Esophagus muscularis mucosa (tissue), 4 donors: Measurements from ENCODE around the gene PP2D1. TPM values are rescaled to one million over a fixed set of nuclear protein-coding genes. Genes with fewer than 3 reads are reported as not detected.

Experiments used
- DNase-seq: peaks from one replicate; pipeline ENCODE4 v3.0.0-alpha.2; 2017; ENCODE audit errors: extremely low spot score
- H3K27ac ChIP-seq, 4 donors: fragments of 200-600 bp; sonication (generic); replicated peaks in 1 of 4; 1 replicate in 3 of 4; 2 replicates in 1 of 4; pipeline ENCODE4 v1.5.1; 2016 to 2019; ENCODE audit warnings: mild to moderate bottlenecking in 1 of 4
- H3K27me3 ChIP-seq, 4 donors: fragments of 200-600 bp; sonication (generic); one replicate each; pipeline versions ENCODE4 v1.5.1 to v1.6.0; 2016 to 2019
- H3K36me3 ChIP-seq, 4 donors: fragments of 200-600 bp; sonication (generic); one replicate each; pipeline ENCODE4 v1.5.1; 2016 to 2019
- H3K4me1 ChIP-seq, 4 donors: fragments of 200-600 bp; sonication (generic); one replicate each; pipeline ENCODE4 v1.5.1; 2016 to 2019
- H3K4me3 ChIP-seq, 4 donors: fragments of 200-600 bp; sonication (generic); 1 replicate in 2 of 4; 2 replicates in 2 of 4; pipeline ENCODE4 v1.5.1; 2016 to 2019; ENCODE audit warnings: mild to moderate bottlenecking in 4 of 4, moderate library complexity in 1 of 4
- H3K9me3 ChIP-seq, 4 donors: fragments of 200-600 bp; sonication (generic); 1 replicate in 3 of 4; 2 replicates in 1 of 4; pipeline ENCODE4 v1.5.1; 2016 to 2019
- EP300 ChIP-seq: sonication (generic); formaldehyde crosslinking; IDR thresholded peaks from one replicate; pipeline ENCODE4 v1.6.1; 2017; ENCODE audit warnings: antibody characterized with exemption
- POLR2A ChIP-seq: fragments of 450-650 bp; IDR thresholded peaks from one replicate; pipeline ENCODE4 v1.6.1; 2017; ENCODE audit warnings: antibody characterized with exemption, moderate library complexity, mild to moderate bottlenecking, low read depth
- POLR2AphosphoS5 ChIP-seq, 2 donors: sonication (generic); formaldehyde crosslinking; IDR thresholded peaks; one replicate each; pipeline ENCODE4 v1.6.1; 2017; ENCODE audit warnings: antibody characterized with exemption in 2 of 2
- WGBS: methylation state at CpG from one replicate; pipeline ENCODE4 v1.1.5; 2018; 5-methylcytosine and 5-hydroxymethylcytosine counted together
- intact Hi-C: fragments of 100-400 bp; cut with DNase I; formaldehyde crosslinking; loops from one replicate; pipeline ENCODE4 v1.15.1; 2023
- total RNA-seq, 4 donors: library from RNA; depleted of rRNA; stranded (reverse); fragments of >200 nt; gene quantifications; one replicate each; pipeline versions ENCODE4 v1.1.0 to v1.2.1, GENCODE V29; 2016
- TF ChIP-seq, protein P1 (sequence below), 3 experiments: fragments of 200-600 bp in 2 of 3; fragments of 450-650 bp in 1 of 3; sonication (generic) in 2 of 3; IDR thresholded peaks; one replicate each; pipeline ENCODE4 v1.5.1; 2017 to 2019; ENCODE audit warnings: antibody characterized with exemption in 3 of 3, mild to moderate bottlenecking in 2 of 3, moderate library complexity in 1 of 3

The PP2D1 gene
- total RNA-seq, 4 donors from 2014 or later, result not detected

DNA sequence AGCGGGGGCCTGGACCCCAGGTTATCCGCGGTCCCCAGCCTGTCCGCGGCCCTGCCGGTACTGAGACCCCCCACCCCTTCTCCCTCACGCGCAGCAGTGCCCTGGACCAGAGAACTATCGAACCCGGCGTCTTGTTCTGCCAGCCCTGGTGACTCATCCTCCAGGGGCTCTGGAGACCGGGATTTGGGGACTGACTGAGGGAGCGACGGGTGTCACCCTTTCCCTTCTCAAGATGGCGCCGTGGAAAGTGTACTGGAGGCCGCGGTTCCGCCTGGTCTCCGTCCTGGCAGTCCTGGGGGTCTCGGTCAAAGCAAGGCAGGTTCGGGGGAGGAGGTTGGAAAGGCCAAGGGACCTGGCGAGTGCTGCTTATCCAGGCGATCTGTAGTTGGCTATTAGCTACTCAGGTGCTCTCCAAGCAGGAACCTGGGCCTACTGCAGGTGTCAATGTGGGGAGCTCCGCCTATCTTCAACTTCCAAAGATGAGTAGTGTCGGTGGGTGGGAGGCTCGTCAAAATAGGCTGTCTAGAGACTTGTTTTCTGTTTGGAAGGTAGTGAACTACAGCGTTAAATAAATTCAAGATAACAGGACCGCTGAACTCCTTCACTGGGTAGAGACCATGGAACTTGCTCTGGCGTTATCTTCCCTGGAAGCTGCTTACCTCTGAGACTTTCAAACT, 64.4 kb downstream of the PP2D1 start:
- no peaks in the 10 kb centered on the region for H3K9me3 ChIP-seq
- intact Hi-C loops, result loop anchor here (2.0 kb wide), 2 partner anchors 93 to 239 kb away; partner anchors contain the start of genes KAT2B and SGO1
- TF ChIP-seq, protein P1, sequence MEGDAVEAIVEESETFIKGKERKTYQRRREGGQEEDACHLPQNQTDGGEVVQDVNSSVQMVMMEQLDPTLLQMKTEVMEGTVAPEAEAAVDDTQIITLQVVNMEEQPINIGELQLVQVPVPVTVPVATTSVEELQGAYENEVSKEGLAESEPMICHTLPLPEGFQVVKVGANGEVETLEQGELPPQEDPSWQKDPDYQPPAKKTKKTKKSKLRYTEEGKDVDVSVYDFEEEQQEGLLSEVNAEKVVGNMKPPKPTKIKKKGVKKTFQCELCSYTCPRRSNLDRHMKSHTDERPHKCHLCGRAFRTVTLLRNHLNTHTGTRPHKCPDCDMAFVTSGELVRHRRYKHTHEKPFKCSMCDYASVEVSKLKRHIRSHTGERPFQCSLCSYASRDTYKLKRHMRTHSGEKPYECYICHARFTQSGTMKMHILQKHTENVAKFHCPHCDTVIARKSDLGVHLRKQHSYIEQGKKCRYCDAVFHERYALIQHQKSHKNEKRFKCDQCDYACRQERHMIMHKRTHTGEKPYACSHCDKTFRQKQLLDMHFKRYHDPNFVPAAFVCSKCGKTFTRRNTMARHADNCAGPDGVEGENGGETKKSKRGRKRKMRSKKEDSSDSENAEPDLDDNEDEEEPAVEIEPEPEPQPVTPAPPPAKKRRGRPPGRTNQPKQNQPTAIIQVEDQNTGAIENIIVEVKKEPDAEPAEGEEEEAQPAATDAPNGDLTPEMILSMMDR (IDR thresholded peaks at IDR 0.05), result peak in 1 of 3 experiments; percentile 14
- peak in 1 of 2 donors; percentile 3 for TF ChIP-seq POLR2AphosphoS5 (IDR thresholded peaks at IDR 0.05)
- no peak for TF ChIP-seq EP300
- TF ChIP-seq POLR2A, result no peak
- peaks cover 24 to 53% (median 51%) of the 10 kb centered on the region in 4 donors for H3K4me1 ChIP-seq
- H3K4me3 ChIP-seq, result peak overlapping the region; percentile 80 to 97 (median 95)
- 1% methylated on average over 18 of the region's 30 CpGs for WGBS
- H3K27ac ChIP-seq, result peak overlapping the region; percentile 93 to 99 (median 98)
- peaks cover 0 to 20% (median 12%) of the 10 kb centered on the region in 4 donors for H3K36me3 ChIP-seq
- no peaks in the 10 kb centered on the region for H3K27me3 ChIP-seq
- no peak for DNase-seq

DNA sequence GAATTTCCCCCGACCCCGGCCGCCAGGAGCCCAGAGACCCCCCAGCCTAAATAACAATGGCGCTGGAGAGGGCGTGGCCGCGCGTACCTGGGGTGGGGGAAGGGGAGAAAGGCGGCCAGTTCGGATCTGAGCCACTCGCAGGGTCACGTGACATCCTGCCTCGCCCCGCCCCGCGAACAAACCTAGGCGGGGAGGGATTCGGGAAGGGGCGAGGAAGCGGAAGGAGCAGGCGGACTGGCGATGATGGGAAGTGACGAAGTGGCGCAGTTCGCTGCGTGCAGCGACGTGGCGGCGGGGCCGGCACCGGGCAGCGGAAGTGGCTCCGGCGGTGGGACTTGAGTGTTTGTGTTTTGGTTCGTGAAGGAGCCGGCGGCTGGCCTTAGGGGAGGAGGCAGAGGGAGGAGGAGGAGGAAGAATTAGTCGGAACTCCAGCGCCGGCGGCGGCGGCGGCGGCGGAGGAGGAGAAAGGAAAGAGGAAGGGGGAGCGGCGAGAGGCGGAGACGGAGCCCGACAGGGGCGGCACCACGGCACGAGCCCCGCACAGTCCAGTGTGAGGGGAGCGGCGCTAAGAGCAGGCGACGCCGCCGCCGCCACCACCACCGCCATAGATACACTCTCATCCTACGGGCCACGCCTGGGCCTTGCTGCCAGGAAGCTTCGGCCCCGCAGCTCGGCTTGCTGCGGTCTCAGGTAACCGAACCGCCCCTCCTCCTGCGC, 65.1 kb downstream of the PP2D1 start, which contains the start of gene RAB5A:
RAB5A (plus strand) TSS at position 266 of the 717 bp plus-strand sequence. CDS start 3,802 bp downstream, outside the sequence.
- 0% methylated on average over 57 of the region's 73 CpGs for WGBS
- no peaks in the 10 kb centered on the region for H3K27me3 ChIP-seq
- TF ChIP-seq, protein P1 (IDR thresholded peaks at IDR 0.05), result no peak
- TF ChIP-seq POLR2AphosphoS5 (IDR thresholded peaks at IDR 0.05) (peak; percentile 95 to 97), EP300 (peak; percentile 88)
- DNase-seq, result peak; percentile 99
- peak within 1 kb of the TSS; percentile 80 to 97 (median 95) for H3K4me3 ChIP-seq
- peaks cover 0 to 13% (median 8%) of the 10 kb centered on the region in 4 donors for H3K36me3 ChIP-seq
- peak within 1 kb of the TSS; percentile 93 to 99 (median 98) for H3K27ac ChIP-seq
- intact Hi-C loops, result loop anchor here (2.0 kb wide), 2 partner anchors 94 to 240 kb away; partner anchors contain the start of genes KAT2B and SGO1
- no peaks in the 10 kb centered on the region for H3K9me3 ChIP-seq
- H3K4me1 ChIP-seq, result peaks cover 23 to 46% (median 44%) of the 10 kb centered on the region in 4 donors

DNA sequence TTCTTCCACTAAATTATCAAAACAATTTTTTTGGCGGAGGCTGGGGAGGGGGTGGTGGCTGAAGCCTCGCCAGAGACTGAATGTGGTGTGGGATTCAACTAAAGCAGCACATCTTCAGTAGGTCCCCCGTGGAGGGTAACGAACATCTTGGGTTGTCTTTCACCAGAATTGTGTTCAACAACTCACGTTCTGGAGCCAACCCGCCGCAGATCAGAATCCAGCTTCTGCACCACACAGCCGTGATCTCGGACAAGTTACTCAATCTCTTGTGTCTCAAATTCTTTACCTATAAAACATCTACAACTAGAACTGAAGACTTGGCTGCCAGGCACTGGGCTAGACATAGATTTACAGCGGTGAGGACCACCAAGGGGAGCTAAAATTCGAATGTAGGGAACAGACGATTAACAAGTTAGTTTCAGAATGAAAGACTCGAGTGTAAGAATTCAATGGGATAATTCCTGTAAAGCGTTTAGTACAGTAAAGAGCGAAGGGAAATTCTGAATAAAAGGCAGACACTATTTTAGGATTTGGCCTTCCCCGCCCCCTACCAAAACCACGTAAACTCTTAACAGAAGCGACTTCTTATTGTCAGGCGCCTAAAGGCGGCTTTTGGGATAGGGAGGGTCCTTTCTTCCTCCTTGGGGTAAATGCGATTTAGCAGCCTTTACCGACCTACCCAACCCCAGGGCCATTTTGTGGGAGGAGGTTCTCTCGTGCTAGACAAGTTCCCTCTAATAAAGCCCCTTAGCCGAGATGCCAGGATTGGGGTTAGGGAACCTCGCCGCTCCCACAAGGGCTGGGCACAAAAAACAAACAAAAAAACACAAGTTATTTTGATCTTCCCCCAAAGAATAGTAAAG, 65.9 kb downstream of the PP2D1 start:
- H3K27ac ChIP-seq, result peak overlapping the region; percentile 93 to 99 (median 98)
- peaks cover 23 to 40% (median 38%) of the 10 kb centered on the region in 4 donors for H3K4me1 ChIP-seq
- H3K4me3 ChIP-seq, result peak overlapping the region; percentile 80 to 97 (median 95)
- peaks cover 0 to 6% (median 1%) of the 10 kb centered on the region in 4 donors for H3K36me3 ChIP-seq
- WGBS, result 47% methylated on average over 26 of the region's 26 CpGs
- no peak for DNase-seq
- H3K9me3 ChIP-seq, result no peaks in the 10 kb centered on the region
- TF ChIP-seq POLR2A (no peak), POLR2AphosphoS5 (IDR thresholded peaks at IDR 0.05) (no peak), EP300 (no peak)
- TF ChIP-seq, protein P1 (IDR thresholded peaks at IDR 0.05), result no peak
- H3K27me3 ChIP-seq, result no peaks in the 10 kb centered on the region
- intact Hi-C loops, result loop anchor here (2.0 kb wide), 2 partner anchors 95 to 241 kb away; partner anchors contain the start of genes KAT2B and SGO1

DNA sequence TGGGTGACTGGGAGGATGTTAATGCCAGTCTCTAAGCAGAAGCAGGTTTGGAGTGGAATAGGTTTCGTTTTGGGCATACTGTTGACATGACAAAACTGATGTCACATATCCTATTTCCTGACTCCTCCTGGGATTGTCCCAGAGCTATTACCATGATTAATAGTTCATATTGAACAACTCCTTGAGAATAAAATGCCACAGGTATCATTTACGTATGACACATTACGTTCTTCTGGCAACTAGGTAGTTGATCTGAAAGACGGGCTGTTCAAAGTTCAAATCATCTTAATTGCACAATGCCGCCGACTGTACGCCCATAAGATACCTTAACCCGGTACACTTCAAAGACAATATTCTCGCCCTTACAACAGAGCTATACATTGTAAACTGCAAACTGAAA, 66.5 kb downstream of the PP2D1 start:
- Histone ChIP-seq H3K4me3 (peak overlapping the region in 1 of 4 donors; percentile 97), H3K27me3 (no peaks in the 10 kb centered on the region), H3K4me1 (peaks cover 20 to 35% (median 33%) of the 10 kb centered on the region in 4 donors), H3K36me3 (no peaks in the 10 kb centered on the region), H3K27ac (no peak overlapping the region), H3K9me3 (no peaks in the 10 kb centered on the region)
- intact Hi-C loops, result no loop called here
- 95% methylated on average over 9 of the region's 9 CpGs for WGBS
- no peak for DNase-seq
- no peak for TF ChIP-seq POLR2A
- TF ChIP-seq, protein P1 (IDR thresholded peaks at IDR 0.05), result no peak
- no peak for TF ChIP-seq POLR2AphosphoS5 (IDR thresholded peaks at IDR 0.05)
- TF ChIP-seq EP300, result no peak
